MV-4-11 (cell line): ENCODE results near the gene ATG3.
A peak's percentile ranks its signal among the peaks of the same experiment; 100 is the strongest.
"Not testable (repeated sequence)": the region's sequence is repeated elsewhere in the genome, so short reads cannot be mapped to it uniquely, and the experiment has no call there.

Experiments
- DNase-seq: peaks from one replicate; lab custom pipeline; 2025; lab: John Stamatoyannopoulos, UW

The ATG3 gene

GRCh38 chr3:112498914-112499711 is 62.6 kb downstream of the ATG3 start, which contains the start of gene BTLA:
TSS of gene BTLA (minus strand) at chr3:112499472. CDS start at chr3:112499358, 114 bp downstream.
- DNase-seq: peak; percentile 50

- peak; percentile 84 for DNase-seq
Measured at GRCh38 chr3:112497897-112498548, 63.7 kb downstream of the ATG3 start.

- no peak for DNase-seq
Measured at GRCh38 chr3:112496366-112497067, 65.2 kb downstream of the ATG3 start.

GRCh38 chr3:112494448-112494767 is 67.4 kb downstream of the ATG3 start:
- not testable (repeated sequence) for DNase-seq

GRCh38 chr3:112492124-112492523 is 69.6 kb downstream of the ATG3 start:
- DNase-seq: no peak

GRCh38 chr3:112491373-112491772 is 70.4 kb downstream of the ATG3 start:
- no peak for DNase-seq

- DNase-seq: no peak
Measured at GRCh38 chr3:112489674-112490479, 71.9 kb downstream of the ATG3 start.

GRCh38 chr3:112486811-112487505 is 74.8 kb downstream of the ATG3 start:
- no peak for DNase-seq

GRCh38 chr3:112484352-112484751 is 77.4 kb downstream of the ATG3 start:
- DNase-seq: no peak

- DNase-seq: peak; percentile 57
Measured at GRCh38 chr3:112482675-112483074, 79.1 kb downstream of the ATG3 start.
